Neutrophil (primary cell): Measurements from ENCODE around the gene ST8SIA1.

ENCODE experiments used
- H3K27ac ChIP-seq: fragments of 200-600 bp; sonication (generic); 2 replicates; pipeline ENCODE4 v1.5.1; 2016; ENCODE audit warnings: mild to moderate bottlenecking, moderate library complexity
- H3K27me3 ChIP-seq: fragments of 200-600 bp; sonication (generic); 2 replicates; pipeline ENCODE4 v1.6.0; 2016; ENCODE audit warnings: mild to moderate bottlenecking
- H3K36me3 ChIP-seq: fragments of 200-600 bp; sonication (generic); 2 replicates; pipeline ENCODE4 v1.5.1; 2017
- H3K4me1 ChIP-seq, 2 experiments: fragments of 200-600 bp in 1 of 2; sonication (generic) in 1 of 2; 1 replicate in 1 of 2; 2 replicates in 1 of 2; pipeline versions ENCODE4 v1.5.1 to v1.6.1; 2013 to 2016; ENCODE audit warnings: low read depth in 1 of 2, low read length in 1 of 2, mild to moderate bottlenecking in 1 of 2, moderate library complexity in 1 of 2; ENCODE audit not compliant: control insufficient read depth in 1 of 2, insufficient read depth in 1 of 2
- H3K4me3 ChIP-seq, 2 experiments: fragments of 200-600 bp in 1 of 2; sonication (generic) in 1 of 2; 1 replicate in 1 of 2; 2 replicates in 1 of 2; pipeline ENCODE4 v1.5.1; 2013 to 2016; ENCODE audit warnings: low read depth in 1 of 2, low read length in 1 of 2, mild to moderate bottlenecking in 1 of 2, moderate library complexity in 1 of 2
- H3K9me3 ChIP-seq: fragments of 200-600 bp; sonication (generic); 2 replicates; pipeline ENCODE4 v1.5.1; 2016
- CTCF ChIP-seq: fragments of 200-600 bp; sonication (generic); IDR thresholded peaks from 2 replicates; pipeline ENCODE4 v1.5.1; 2016; ENCODE audit warnings: antibody characterized with exemption

ST8SIA1 gene

GRCh38 chr12:22266101-22266500 is 68.4 kb downstream of the ST8SIA1 start:
- Histone ChIP-seq H3K4me3 (no peak overlapping the region), H3K9me3 (no peaks in the 10 kb centered on the region), H3K36me3 (no peaks in the 10 kb centered on the region), H3K4me1 (no peaks in the 10 kb centered on the region), H3K27ac (no peak overlapping the region), H3K27me3 (peaks cover 66% of the 10 kb centered on the region)
- TF ChIP-seq CTCF: no peak

- TF ChIP-seq CTCF: no peak
- H3K36me3 ChIP-seq: no peaks in the 10 kb centered on the region
- H3K9me3 ChIP-seq: no peaks in the 10 kb centered on the region
Measured at GRCh38 chr12:22264380-22264779, 70.1 kb downstream of the ST8SIA1 start.

GRCh38 chr12:22262309-22262708 is 72.2 kb downstream of the ST8SIA1 start:
- peaks cover 46% of the 10 kb centered on the region for H3K27me3 ChIP-seq
- no peak for TF ChIP-seq CTCF
- H3K27ac ChIP-seq: no peak overlapping the region
- H3K4me1 ChIP-seq: no peaks in the 10 kb centered on the region
- H3K9me3 ChIP-seq: no peaks in the 10 kb centered on the region
- no peak overlapping the region for H3K4me3 ChIP-seq
- no peaks in the 10 kb centered on the region for H3K36me3 ChIP-seq

More at GRCh38 chr12:22264380-22264779, 70.1 kb downstream of the ST8SIA1 start:
- no peaks in the 10 kb centered on the region for H3K4me1 ChIP-seq
- no peak overlapping the region for H3K27ac ChIP-seq
- H3K27me3 ChIP-seq: peaks cover 51% of the 10 kb centered on the region
- H3K4me3 ChIP-seq: no peak overlapping the region

- no peaks in the 10 kb centered on the region for H3K9me3 ChIP-seq
- TF ChIP-seq CTCF: no peak
- no peak overlapping the region for H3K4me3 ChIP-seq
- H3K27ac ChIP-seq: no peak overlapping the region
- H3K27me3 ChIP-seq: peaks cover 55% of the 10 kb centered on the region
- no peaks in the 10 kb centered on the region for H3K4me1 ChIP-seq
- no peaks in the 10 kb centered on the region for H3K36me3 ChIP-seq
Measured at GRCh38 chr12:22257100-22257499, 77.4 kb downstream of the ST8SIA1 start.

- H3K27me3 ChIP-seq: peaks cover 55% of the 10 kb centered on the region
- H3K4me3 ChIP-seq: no peak overlapping the region
- no peaks in the 10 kb centered on the region for H3K36me3 ChIP-seq
- no peaks in the 10 kb centered on the region for H3K9me3 ChIP-seq
- no peaks in the 10 kb centered on the region for H3K4me1 ChIP-seq
- H3K27ac ChIP-seq: no peak overlapping the region
- TF ChIP-seq CTCF: no peak
Measured at GRCh38 chr12:22256605-22257004, 77.9 kb downstream of the ST8SIA1 start.

GRCh38 chr12:22256041-22256441 is 78.5 kb downstream of the ST8SIA1 start:
- Histone ChIP-seq H3K4me3 (no peak overlapping the region), H3K4me1 (no peaks in the 10 kb centered on the region), H3K27ac (no peak overlapping the region), H3K36me3 (no peaks in the 10 kb centered on the region), H3K9me3 (no peaks in the 10 kb centered on the region), H3K27me3 (peaks cover 59% of the 10 kb centered on the region)
- no peak for TF ChIP-seq CTCF
